GM19438 (cell line): ENCODE measurements around the gene VWF.

Experiments
- ATAC-seq: cut with Tn5 transposase; IDR thresholded peaks from one replicate; pipeline ENCODE4 v1.9.1; 2021; ENCODE audit warnings: low read depth; ENCODE audit not compliant: unreplicated experiment

VWF gene

DNA sequence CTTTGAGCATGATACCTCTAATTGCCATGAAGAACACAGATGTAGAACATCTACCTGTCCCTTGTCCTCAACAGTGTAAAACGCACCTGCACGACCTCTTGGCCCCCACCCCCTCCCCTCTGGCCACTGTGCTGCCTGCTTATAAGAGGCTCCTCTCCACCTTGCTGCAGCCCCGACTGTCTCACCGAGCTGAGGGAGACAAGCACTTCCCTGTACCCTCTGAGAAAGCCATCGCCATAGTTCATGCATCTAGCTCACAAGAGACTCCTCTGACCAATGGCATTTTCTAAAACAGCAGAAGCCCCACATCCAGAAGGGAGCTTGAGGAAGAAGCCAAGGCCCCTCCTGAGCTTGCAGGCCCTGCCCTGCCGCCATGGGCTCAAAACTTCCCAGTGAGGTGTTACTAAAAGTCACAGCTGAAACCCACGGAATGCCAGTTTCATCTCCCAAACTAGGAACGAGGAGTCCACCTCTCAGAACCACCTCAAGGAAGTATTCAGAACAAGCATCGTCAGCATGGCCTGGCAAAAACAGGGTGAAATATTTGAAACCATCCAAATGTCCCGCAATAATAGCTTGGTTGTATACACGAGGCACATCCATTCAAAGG lies 157.9 kb downstream of the VWF start:
- no peak for ATAC-seq

DNA sequence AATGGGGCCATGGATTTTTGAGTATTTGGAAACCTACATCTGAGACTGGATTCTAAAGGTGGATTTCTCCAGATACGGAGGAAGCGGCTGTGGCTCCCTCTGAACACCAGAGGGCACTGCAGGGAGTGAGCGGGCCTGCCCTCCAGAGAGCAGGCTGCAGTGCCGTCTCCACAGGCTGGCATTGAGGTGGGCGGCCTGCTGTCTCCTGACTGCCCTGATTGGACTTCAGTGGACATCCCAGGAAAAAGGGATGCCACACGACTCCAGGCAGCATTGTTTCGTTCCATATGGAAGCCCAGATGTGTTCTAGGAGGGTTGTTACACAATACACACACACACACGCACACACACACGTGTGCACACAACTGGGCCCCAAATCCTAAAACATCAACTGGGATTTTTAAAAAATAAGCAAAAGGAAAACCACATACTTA lies 158.5 kb downstream of the VWF start:
- no peak for ATAC-seq

DNA sequence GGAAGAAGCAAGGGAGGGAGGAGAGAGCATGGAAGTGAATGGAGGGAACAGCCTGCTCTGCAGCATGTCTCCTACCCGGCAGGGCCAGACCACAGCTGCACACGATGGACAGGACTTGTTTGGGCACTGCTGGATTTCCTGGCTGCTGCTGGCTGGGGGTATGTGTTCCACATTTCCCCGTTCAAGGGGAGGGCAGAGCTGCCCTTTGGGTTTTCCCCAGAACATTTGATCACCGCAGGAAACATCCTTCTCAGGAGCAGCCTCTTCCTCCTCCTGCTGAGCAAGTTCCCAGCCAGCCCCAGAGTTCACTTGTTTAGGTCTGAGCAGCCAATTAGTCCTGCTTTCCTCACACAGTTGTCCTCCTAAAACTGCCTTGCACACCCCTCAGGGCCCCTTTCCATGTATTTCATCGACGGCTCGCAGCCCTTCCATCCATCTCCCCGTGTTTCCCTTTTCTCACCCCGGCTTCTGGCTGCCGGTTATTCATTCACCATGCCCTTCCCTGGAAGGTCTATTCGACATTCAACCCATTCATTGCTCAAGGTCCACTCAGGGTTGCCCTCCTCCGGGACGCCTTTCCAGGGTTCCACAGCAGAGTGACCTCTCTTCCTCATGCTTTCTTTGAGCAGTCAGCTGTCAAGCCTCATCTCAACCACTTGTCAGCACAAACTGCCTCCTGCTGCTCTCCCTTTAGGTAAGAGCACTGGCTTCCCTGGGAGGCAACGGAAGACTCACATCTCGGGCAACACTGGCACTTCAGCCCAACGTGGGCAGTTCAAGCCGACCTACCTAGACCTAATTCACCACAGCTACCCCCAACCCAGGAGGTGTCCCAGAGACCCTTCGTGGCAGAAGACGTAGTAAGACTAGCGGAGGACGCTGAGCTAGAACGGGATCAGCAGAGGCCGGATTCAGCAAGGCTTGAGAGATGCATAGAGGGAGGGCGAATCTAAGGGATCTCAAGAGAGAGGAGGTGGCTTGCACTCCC lies 159.3 kb downstream of the VWF start:
- no peak for ATAC-seq

DNA sequence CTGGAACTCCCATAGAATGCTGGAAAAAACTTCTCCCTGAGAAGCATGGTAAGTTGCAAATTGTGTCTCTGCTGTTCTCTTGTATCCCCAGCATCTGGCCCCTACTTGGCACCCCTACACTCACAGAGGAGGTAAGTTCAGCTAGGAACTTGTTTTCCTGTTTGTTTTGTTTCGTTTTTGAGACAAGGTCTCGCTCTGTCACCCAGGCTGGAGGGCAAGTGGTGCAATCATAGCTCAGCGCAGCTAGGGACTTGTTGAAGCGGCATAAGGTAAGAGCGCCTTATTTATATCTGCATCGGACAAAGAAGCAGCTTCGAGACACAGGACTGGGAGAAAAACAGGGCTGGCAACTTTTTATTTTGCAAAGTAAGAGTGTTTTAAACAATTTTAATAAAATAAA lies 161.0 kb downstream of the VWF start:
- no peak for ATAC-seq

DNA sequence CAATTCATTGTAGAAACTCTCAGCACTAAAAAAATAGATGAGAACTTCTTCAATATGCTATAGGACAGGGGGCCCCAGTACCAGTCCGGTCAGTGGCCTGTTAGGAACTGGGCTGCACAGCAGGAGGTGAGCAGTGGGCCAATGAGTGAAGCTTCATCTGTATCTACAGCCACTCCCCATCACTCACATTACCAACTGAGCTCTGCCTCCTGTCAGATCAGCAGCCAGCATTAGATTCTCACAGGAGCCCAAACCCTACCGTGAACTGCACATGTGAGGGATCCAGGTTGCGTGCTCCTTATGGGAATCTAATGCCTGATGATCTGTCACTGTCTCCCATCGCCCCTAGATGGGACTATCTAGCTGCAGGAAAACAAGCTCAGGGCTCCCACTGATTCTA lies 163.7 kb downstream of the VWF start:
- no peak for ATAC-seq

DNA sequence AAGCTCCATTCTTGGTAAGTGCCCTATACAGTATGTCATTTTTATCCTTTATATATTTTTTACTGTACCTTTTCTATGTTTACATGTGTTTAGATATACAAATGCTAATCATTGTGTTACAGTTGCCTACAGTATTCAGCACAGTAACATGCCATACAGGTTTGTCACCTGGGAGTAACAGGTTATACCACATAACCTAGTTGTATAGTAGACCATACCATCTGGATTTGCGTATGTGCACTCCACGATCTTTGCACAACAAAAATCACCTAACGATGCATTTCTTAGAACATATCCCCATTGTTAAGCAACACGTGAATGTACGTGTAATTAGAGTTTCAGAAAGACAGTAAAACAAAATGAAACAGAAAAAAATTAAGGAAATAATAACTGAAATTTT lies 167.5 kb downstream of the VWF start:
- ATAC-seq, result no peak

DNA sequence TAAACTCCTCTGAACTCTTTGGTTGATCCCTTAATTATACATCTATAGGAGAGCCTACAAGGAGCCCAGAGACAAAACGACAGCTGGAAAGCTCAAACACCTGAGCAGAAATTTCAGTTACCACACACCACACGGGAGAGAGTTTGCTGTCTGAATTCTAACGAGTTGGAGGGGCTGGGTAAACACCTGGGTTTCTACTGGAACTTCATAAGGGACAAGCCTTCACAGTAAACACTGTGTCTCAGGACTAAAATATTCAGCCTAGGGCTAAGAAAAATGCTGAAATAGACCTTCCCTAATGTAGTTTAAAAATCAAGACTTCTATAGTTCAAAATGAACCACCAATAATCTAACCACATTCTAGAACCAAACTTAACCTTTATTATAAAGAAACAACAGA lies 169.8 kb downstream of the VWF start:
- no peak for ATAC-seq

DNA sequence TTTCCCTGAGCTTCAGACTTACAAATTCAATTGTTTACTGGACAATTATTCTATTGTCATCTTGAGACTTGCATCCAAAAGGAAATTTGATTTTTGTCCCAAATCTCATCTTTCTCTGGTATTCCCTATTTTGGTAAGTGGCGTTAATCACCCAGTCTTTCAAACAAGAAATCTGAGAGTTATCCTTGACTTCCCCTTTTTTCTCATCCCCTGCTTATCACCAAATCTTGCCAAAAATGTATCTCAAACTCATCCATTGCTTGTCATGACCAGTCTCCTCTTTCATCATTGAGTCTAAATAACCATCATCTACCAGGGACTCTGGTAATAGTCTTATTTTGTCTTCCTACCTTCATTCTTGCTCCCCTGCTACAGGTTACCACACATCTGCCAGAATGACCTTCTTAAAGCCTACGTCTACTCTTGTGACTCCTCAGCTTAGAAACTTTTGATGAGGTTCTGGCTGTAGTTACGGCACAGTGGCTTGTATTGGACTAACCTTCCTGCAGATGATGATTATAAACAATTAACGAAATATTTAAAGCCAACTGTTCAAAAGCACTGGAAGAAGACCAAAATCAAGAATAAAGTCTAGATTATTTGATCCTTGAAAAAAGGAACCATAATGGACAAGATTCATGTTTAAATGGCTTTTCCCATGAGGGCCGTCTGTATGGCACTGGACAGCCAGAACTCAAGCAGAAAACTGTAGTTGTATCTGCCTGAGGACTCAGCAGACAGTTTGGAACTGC lies 170.5 kb downstream of the VWF start:
- ATAC-seq, result no peak

DNA sequence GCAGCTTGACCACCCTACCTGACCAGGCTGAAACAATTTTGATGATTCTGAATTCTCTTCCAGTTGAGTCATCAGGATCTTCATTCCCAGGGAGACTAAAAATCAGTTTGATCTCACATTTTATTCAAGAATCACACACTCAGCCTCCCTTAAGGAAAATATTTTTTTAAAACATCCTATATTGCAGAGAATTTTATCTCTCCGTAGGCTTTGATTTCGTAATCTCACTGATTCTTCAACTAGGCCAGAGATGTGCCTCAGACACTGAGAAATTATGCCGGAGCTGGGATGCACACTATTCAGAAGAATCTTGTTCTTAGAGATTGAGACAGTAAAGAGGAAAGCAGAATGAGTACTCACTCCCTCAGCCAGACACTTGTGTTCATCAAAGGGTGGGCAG lies 172.4 kb downstream of the VWF start:
- no peak for ATAC-seq

DNA sequence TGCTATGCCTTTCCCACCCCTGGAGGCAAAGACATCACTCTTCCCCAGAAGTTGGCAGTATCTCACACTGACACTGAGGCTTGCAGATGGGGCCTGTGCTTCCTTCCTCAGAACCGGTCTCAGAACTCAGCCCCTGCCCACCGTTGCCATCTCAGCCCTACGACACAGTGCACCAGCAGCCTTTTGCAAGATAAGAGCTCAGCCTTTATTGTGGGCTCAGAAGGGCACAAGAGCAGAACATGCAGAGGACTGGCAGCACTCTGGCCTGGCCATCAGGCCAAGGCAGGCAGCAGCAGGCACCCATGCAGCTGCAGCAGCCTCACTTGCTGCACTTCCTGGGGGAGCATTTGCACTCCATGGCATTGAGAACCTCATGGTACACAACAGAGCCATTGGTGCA lies 175.8 kb downstream of the VWF start:
- no peak for ATAC-seq

DNA sequence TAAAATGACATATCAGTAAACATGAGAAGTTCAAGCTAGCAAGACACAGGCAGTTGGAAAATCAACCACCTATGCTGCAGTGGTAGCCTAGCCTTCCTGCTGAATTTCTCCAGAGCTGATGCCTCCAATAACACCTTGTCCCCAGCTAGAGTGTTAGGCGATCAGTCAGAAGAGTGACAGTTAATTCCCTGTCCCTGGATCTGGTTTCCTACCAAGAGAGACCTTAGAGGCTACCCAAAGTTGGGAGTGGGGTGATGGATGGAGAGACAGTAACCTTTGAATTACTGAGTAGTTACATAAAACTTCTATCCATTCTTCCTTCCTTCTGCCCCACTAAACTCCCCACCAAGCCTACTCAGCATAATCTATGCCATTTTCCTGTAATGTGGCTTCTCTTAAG lies 177.5 kb downstream of the VWF start:
- no peak for ATAC-seq

DNA sequence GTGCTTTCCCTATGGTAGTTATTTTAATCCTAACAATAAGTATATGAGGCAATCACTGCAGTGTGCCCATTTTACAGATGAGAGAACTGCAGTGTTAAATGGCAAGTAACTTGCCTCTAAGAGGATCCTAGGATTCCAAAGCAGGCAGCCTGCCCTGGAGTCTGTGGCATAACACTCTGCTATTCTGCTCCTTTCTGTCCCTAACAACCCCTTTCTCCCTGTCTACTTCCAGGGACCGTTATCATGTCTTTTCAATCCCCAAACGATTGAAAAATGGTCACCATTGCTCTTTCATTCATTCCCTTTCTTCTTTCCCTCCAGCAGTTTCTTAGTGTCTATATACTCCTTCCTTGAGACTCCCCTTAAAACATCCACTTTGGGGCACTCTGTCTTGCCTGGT lies 178.1 kb downstream of the VWF start:
- ATAC-seq, result no peak

DNA sequence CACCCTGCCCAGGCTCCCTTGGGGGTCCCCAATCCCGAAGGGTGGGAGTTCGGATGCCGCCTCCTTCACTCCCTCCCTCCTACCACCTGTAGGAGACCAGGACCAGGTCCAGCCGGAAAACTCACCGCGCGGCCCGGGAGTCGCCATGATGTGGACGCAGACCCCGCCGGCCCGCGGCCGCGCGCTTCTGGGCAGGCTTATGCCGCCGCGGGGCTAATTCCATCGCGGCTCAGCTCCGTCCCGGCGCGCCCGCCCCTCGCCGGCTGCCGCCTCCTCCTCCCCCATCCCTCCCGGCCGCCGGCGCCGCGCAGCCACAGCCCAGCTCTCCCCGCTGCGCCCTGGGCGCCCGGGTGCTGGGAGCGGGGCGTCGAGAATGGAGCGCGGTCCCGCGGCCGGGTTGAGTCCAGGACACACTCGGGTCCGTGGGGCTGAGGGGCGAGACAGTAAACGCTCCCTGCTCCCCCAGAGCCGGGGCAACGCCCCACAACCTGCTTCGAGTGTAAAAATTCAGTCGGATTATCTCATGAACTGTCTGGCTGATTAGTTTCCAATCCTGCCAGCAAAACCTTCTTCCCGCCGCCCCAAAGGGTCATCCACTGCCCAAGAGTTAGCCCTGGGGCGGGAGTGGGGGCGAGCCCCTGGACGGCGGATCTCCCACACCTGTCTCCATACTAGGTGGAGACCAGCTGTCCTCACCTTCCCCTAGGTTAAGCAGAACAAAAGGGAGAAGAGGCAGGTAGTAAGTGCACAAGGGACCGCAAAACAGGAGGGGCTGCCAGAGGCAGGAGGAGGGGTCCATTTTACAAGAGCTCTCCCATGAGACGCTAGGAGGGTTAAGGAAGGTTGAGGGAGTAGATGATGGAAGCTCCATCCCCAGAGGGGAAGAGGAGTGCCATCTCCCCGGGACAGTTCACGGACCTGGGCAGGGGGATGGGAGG lies 179.1 kb downstream of the VWF start, which contains the start of gene ANO2:
Gene ANO2, minus strand, starts transcription at position 189 of the 938 bp plus-strand sequence. Its CDS starts 42 bp downstream, at position 147.
- no peak for ATAC-seq

DNA sequence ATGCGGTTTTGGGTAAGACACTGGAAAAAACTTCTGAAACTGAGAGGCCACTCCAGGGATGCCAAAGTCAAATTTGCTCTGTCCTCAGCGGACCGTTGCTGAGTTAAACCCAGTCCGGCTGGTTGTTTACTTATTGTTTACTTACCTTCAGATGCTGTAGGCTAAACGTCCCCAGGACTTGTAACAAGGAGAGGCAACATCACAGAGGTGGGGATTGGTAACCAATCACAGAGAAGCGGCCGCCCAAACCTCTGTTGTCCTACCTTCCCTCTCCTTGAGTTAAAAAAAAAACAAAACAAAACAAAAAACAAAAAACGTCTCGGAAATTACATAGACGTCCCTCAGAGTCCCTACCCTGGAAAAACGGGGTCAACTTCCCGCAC lies 179.8 kb downstream of the VWF start:
- no peak for ATAC-seq

DNA sequence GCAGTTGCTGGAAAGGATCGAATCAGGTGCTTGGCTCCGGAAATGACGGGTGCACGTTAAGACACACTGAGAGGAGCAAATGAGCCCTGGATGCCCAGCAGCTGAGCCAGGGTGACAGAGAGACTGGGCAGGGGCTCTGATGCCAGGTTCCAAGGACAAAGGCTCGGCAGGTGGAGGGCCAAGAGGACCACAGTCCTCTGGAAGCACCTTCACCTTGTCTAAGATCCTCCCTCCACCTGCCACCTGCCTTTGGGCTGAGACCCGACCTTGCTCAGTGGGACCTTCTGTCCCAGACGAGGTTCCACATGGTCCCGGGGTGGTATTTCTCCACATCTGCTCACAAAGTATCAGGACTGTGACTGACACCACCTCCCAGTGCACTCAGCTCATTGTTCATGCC lies 180.4 kb downstream of the VWF start:
- ATAC-seq, result no peak

DNA sequence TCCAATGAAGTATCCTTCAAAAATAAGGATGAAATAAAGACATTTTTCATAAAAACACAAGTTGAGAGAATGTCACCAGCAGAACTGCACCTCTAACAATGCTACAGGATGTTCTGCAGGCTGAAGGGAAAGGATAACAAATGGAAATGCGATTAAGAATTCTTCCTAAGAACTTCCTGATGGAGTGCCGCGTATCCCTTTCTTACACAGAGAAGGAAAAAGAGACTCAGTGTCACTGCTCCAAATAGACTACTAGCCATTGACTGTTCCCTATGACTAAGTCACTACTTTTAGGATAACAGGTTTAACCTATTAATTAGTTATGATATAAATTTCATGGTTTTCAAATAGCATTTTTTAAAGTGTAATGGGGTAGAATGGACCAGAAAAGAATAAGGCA lies 182.6 kb downstream of the VWF start:
- ATAC-seq, result no peak

DNA sequence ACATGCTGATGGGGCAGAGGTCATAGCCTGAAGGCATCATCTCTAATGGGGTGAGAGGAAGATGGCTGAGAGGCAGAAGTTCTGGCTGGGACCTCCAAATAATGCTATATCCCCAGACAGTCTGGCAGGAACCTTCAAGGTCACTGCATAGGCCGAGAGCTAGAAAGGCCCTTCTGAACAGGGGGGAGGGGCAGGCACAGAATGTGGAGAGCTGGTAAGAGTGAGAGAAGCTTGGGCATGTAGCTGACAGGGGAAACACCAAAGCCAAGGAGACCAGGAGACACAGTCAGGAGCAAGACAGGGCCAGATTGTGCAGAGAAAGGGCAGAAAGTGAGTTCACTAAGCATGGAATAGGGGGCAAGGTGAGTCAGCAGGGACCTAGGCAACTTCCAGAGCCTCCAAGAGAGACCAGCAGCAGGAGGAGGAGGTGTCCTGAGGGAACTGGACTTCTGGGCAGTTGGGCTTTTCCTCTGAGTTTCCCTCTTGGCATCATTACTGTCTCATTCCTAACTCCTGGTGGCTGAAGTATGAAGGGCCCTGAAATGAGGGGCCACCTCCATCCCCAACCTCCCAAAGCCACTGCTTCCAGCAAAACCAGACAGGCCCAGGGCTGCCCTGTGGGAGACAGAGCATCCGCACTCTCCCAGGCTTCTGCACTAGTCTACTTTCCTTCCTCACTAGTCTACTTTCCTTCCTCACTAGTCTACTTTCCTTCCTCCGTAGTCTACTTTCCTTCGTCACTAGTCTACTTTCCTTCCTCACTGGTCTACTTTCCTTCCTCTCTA lies 196.5 kb downstream of the VWF start:
- no peak for ATAC-seq

DNA sequence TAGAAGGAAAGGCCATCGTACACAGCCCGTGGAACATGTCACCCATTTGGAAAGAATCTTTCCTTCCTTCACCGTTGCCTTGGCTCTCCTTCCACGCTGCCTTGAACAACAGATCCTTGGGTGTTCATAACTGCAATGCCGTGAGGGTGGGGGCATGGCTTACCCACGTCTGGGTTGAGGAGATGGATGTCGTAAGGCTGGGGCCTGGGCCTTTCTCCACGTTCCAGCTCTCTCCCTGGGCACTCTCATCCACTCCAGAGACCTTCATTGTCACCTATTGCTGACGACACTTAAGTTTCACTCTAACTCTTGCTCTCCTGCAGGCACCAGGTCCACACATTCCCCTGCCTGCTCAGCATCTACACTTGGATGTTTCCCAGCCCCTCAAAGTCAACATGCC lies 198.8 kb downstream of the VWF start:
- ATAC-seq, result no peak

DNA sequence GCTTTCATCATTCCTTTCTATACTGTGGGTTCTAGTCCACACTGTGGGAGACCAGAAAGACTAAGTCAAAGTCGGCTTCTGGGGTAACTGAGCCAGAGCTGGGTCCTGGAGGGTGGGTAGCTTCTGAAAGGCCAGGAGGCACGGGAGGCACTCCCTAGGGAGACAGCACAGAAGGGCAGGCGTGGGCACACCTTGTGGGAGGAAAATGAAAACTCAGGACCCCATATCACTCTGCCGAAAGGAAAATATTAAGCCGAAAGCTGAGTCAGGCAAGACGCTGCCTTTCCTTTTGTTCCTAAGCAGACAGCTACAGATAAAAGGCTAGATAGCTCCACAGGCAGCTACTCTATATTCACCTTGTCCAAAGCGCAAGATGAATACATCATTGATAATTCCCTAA lies 200.1 kb downstream of the VWF start:
- no peak for ATAC-seq
